HepG2 (cell line): ENCODE data around the gene GTF2A2. TPM values are rescaled to one million over a fixed set of nuclear protein-coding genes. Genes with fewer than 3 reads are reported as not detected.

Source experiments
- ATAC-seq: fragments of 200-7000 bp; cut with Tn5 transposase; 3 replicates; pipeline ENCODE4 v1.9.1; 2020; ENCODE audit warnings: mild to moderate bottlenecking, moderate library complexity
- BruUV-seq: library from RNA; stranded (reverse); fragments of 400-500 nt; replicated peaks from 2 replicates; lab custom pipeline; 2021; lab: Mats Ljungman, UMichigan
- CTCF ChIA-PET: fragments of 300-600 bp; formaldehyde crosslinking; extraction: SDS; loops from one replicate; lab custom pipeline; 2021; ENCODE audit warnings: low total read pairs, inconsistent platforms, low intra/inter-chr PET ratio; lab: Yijun Ruan, JAX
- POLR2A ChIA-PET: fragments of 350-600 bp; sonication (Branson Sonifier 250); formaldehyde crosslinking; loops from one replicate; lab custom pipeline; 2020; ENCODE audit warnings: antibody characterized with exemption, inconsistent platforms; lab: Yijun Ruan, JAX
- DNase-seq: peaks from one replicate; pipeline ENCODE4 v3.0.0-alpha.2; 2015; ENCODE audit warnings: low spot score
- FAIRE-seq: peaks from 3 replicates; lab custom pipeline; 2011; peaks lifted over from hg19 to GRCh38; lab: Jason Lieb, UNC
- H2AFZ ChIP-seq: one replicate; pipeline ENCODE4 v1.6.1; 2011; ENCODE audit warnings: low read length, inconsistent platforms
- H3K27ac ChIP-seq: fragments of 300-600 bp; 3 replicates; pipeline ENCODE4 v1.8.0; 2011; ENCODE audit warnings: mixed run types, mild to moderate bottlenecking, mixed read lengths, low read length, inconsistent platforms; ENCODE audit not compliant: insufficient read depth; ENCODE audit errors: extremely low read length
- H3K27me3 ChIP-seq, 2 experiments: fragments of 200-600 bp in 1 of 2; 2 replicates in 1 of 2; 3 replicates in 1 of 2; pipeline versions ENCODE4 v1.6.0 to v1.8.0; 2011; ENCODE audit warnings: low read length in 2 of 2, mild to moderate bottlenecking in 2 of 2, moderate library complexity in 2 of 2, inconsistent platforms in 1 of 2; ENCODE audit not compliant: insufficient read depth in 2 of 2, control insufficient read depth in 1 of 2
- H3K36me3 ChIP-seq, 2 experiments: fragments of 200-600 bp in 1 of 2; replicated peaks in 1 of 2; 2 replicates in 1 of 2; 3 replicates in 1 of 2; pipeline versions ENCODE4 v1.5.1 to v1.8.0; 2011; ENCODE audit warnings: low read length in 2 of 2, inconsistent platforms in 1 of 2; ENCODE audit not compliant: insufficient read depth in 2 of 2, control insufficient read depth in 1 of 2
- H3K4me1 ChIP-seq: 2 replicates; pipeline ENCODE4 v1.5.1; 2012; ENCODE audit warnings: low read length, inconsistent platforms; ENCODE audit not compliant: insufficient read depth
- H3K4me2 ChIP-seq: 2 replicates; pipeline ENCODE4 v1.6.0; 2011; ENCODE audit warnings: low read depth, low read length, inconsistent platforms
- H3K4me3 ChIP-seq, 3 experiments: fragments of 200-600 bp in 1 of 3; sonication (generic), shearing (Covaris generic) in 1 of 3; replicated peaks in 1 of 3; 2 replicates each; pipeline ENCODE4 v1.5.1; 2011 to 2016; ENCODE audit warnings: low read length in 3 of 3, inconsistent platforms in 2 of 3, low read depth in 2 of 3, mild to moderate bottlenecking in 2 of 3, control low read depth in 1 of 3, mixed read lengths in 1 of 3; ENCODE audit not compliant: insufficient read depth in 1 of 3
- H3K79me2 ChIP-seq: one replicate; pipeline ENCODE4 v1.6.1; 2011; ENCODE audit warnings: low read length, inconsistent platforms; ENCODE audit not compliant: insufficient read depth
- H3K9ac ChIP-seq: 2 replicates; pipeline ENCODE4 v1.6.0; 2011; ENCODE audit warnings: mild to moderate bottlenecking, low read depth, low read length, inconsistent platforms; ENCODE audit not compliant: insufficient read depth
- H3K9me3 ChIP-seq: 2 replicates; pipeline ENCODE4 v1.5.1; 2012; ENCODE audit warnings: mild to moderate bottlenecking, low read length
- H4K20me1 ChIP-seq: 2 replicates; pipeline ENCODE4 v1.6.0; 2011; ENCODE audit warnings: inconsistent platforms, mild to moderate bottlenecking, low read length, moderate library complexity; ENCODE audit not compliant: insufficient read depth
- HMGXB3 ChIP-seq: sonication (generic); formaldehyde crosslinking; IDR thresholded peaks from 2 replicates; pipeline ENCODE4 v1.4.0; 2020; ENCODE audit warnings: missing genetic modification reagents, borderline replicate concordance
- MLX ChIP-seq: IDR thresholded peaks from 2 replicates; pipeline ENCODE4 v1.6.1; 2016
- NR2F1 ChIP-seq, 2 experiments: fragments of 450-650 bp in 1 of 2; formaldehyde crosslinking in 1 of 2; IDR thresholded peaks; 2 replicates each; pipeline versions ENCODE4 v1.5.0 to v1.6.1; 2016 to 2020; ENCODE audit warnings: mild to moderate bottlenecking in 1 of 2, missing compliant biosample characterization in 1 of 2, missing genetic modification reagents in 1 of 2, moderate library complexity in 1 of 2
- SP1 ChIP-seq, 2 experiments: fragments of 450-650 bp in 1 of 2; sonication (generic) in 1 of 2; formaldehyde crosslinking in 1 of 2; IDR thresholded peaks; 2 replicates each; pipeline versions ENCODE4 v1.4.0 to v1.6.1; 2016 to 2020; ENCODE audit warnings: missing genetic modification reagents in 1 of 2
- ZNF17 ChIP-seq: sonication (generic); formaldehyde crosslinking; IDR thresholded peaks from 2 replicates; pipeline ENCODE4 v1.5.0; 2020; ENCODE audit warnings: mild to moderate bottlenecking, missing genetic modification reagents
- ZNF33B ChIP-seq: sonication (generic); formaldehyde crosslinking; IDR thresholded peaks from 2 replicates; pipeline ENCODE4 v1.5.1; 2020; ENCODE audit warnings: mild to moderate bottlenecking, missing genetic modification reagents
- ZNF607 ChIP-seq: sonication (generic); formaldehyde crosslinking; IDR thresholded peaks from 2 replicates; pipeline ENCODE4 v1.5.1; 2020; ENCODE audit warnings: missing genetic modification reagents, mild to moderate bottlenecking, borderline replicate concordance
- WGBS: methylation state at CpG from one replicate; pipeline ENCODE4 v1.1.6; 2017; ENCODE audit warnings: low lambda C conversion rate; 5-methylcytosine and 5-hydroxymethylcytosine counted together
- in situ Hi-C: cut with HindIII; loops from 2 replicates; pipeline ENCODE4 v1.10.0; 2017; ENCODE audit warnings: low pct_unique_long_range_greater_than_20kb; ENCODE audit not compliant: extremely low pct_ligation_motif_present
- intact Hi-C: fragments of 100-400 bp; cut with micrococcal nuclease; formaldehyde crosslinking; loops from one replicate; pipeline ENCODE4 v1.10.0; 2022; ENCODE audit not compliant: unreplicated experiment
- polyA plus RNA-seq, 8 experiments: library from polyadenylated mRNA; depleted of rRNA in 3 of 8; stranded (reverse) in 7 of 8; unstranded in 1 of 8; fragments of >200 nt; fragmentation: Illumina TruSeq in 4 of 8; extraction: Trizol in 4 of 8; gene quantifications; 2 replicates each; pipeline versions ENCODE4 v1.2.1 to v1.2.3, GENCODE V29; 2011 to 2016; ENCODE audit warnings: low read depth in 4 of 8, missing spikeins in 1 of 8, mixed read lengths in 1 of 8; ENCODE audit not compliant: insufficient read depth in 1 of 8
- total RNA-seq, 5 experiments: library from RNA; depleted of rRNA; stranded (reverse); fragments of >200 nt; fragmentation: Illumina TruSeq; extraction: Trizol; gene quantifications; 2 replicates each; pipeline ENCODE4 v1.2.3, GENCODE V29; 2016; ENCODE audit warnings: low read depth in 1 of 5

The GTF2A2 gene
- total and polyA plus RNA-seq, 2 of the 13 experiments (the other 11 are each of a cell fraction or from before 2014, with no cell fraction given), result 24.4 to 106 TPM

GRCh38 chr15:59594991-59595390 lies 62.3 kb downstream of the GTF2A2 start:
- CTCF ChIA-PET, result no interaction called here
- Histone ChIP-seq H3K79me2 (no peaks in the 10 kb centered on the region), H3K4me1 (peaks cover 44% of the 10 kb centered on the region), H3K27me3 (no peaks in the 10 kb centered on the region), H3K36me3 (no peaks in the 10 kb centered on the region), H3K4me3 (peak overlapping the region in 2 of 3 experiments; percentile 10 to 49; a peak in 1 of 6 replicates), H3K4me2 (peak overlapping the region; percentile 65), H2AFZ (no peak overlapping the region), H3K27ac (peak overlapping the region; percentile 56), H3K9ac (peak overlapping the region; percentile 42), H3K9me3 (no peaks in the 10 kb centered on the region), H4K20me1 (no peaks in the 10 kb centered on the region)
- in situ Hi-C loops, result no loop called here
- ATAC-seq (peak; percentile 57), DNase-seq (no peak), FAIRE-seq (no peak)
- intact Hi-C loops, result loop anchor here (1.0 kb wide), 2 partner anchors 16 to 41 kb away; partner anchors contain the start of gene GCNT3
- WGBS, result 23% methylated on average over 2 of the region's 2 CpGs
- no TSS peak for BruUV-seq
- TF ChIP-seq ZNF17 (CRISPR knock-in tag) (no peak), ZNF607 (CRISPR knock-in tag) (no peak), MLX (CRISPR knock-in tag) (no peak), SP1 (IDR thresholded peaks at IDR 0.05) (no peak), SP1 (CRISPR knock-in tag; IDR thresholded peaks at IDR 0.05) (no peak), HMGXB3 (CRISPR knock-in tag) (no peak), NR2F1 (CRISPR knock-in tag; IDR thresholded peaks at IDR 0.05) (no peak), ZNF33B (CRISPR knock-in tag) (no peak)
- POLR2A ChIA-PET, result interaction anchor here (0.8 to 4.6 kb wide), 7 partner anchors 15 to 94 kb away, joined by 3 to 43 read pairs (median 7); partner anchors contain the start of genes BNIP2, GCNT3 and GTF2A2
